B cell (primary cell): ENCODE measurements around the gene TIMM21. TPM values are rescaled to one million over a fixed set of nuclear protein-coding genes. Genes with fewer than 3 reads are reported as not detected.

Experiments used
- ATAC-seq: fragments of 200-7000 bp; cut with Tn5 transposase; one replicate; pipeline ENCODE4 v1.10.0; 2021; ENCODE audit warnings: low read depth, mild to moderate bottlenecking, moderate number of reproducible peaks, moderate library complexity
- CTCF ChIA-PET: fragments of 350-600 bp; sonication (Branson Sonifier 250); formaldehyde crosslinking; loops from one replicate; lab custom pipeline; 2021; ENCODE audit warnings: antibody characterized with exemption, inconsistent platforms; lab: Charles Lee
- POLR2A ChIA-PET: fragments of 350-600 bp; sonication (Branson Sonifier 250); formaldehyde crosslinking; loops from one replicate; lab custom pipeline; 2021; ENCODE audit warnings: antibody characterized with exemption; lab: Charles Lee
- DNase-seq: peaks from one replicate; pipeline ENCODE4 v3.0.0; 2013
- H2AFZ ChIP-seq: 2 replicates; pipeline ENCODE4 v1.6.1; 2012; ENCODE audit warnings: mild to moderate bottlenecking, low read depth, low read length; ENCODE audit not compliant: insufficient read depth, poor library complexity, severe bottlenecking
- H3K27ac ChIP-seq, 2 donors: 1 replicate in 1 of 2; 2 replicates in 1 of 2; pipeline ENCODE4 v1.5.1; 2012 to 2013; ENCODE audit warnings: low read length in 2 of 2, mild to moderate bottlenecking in 2 of 2, moderate library complexity in 1 of 2
- H3K27me3 ChIP-seq, 4 experiments: fragments of 200-600 bp in 1 of 4; sonication (generic) in 1 of 4; replicated peaks in 1 of 4; 1 replicate in 2 of 4; 2 replicates in 2 of 4; pipeline versions ENCODE4 v1.6.1 to v1.7.0; 2013 to 2016; ENCODE audit warnings: low read length in 3 of 4, mild to moderate bottlenecking in 2 of 4, mixed read lengths in 1 of 4, moderate library complexity in 1 of 4; ENCODE audit not compliant: insufficient read depth in 4 of 4, control insufficient read depth in 3 of 4; ENCODE audit errors: control extremely low read depth in 1 of 4
- H3K36me3 ChIP-seq, 2 experiments: replicated peaks in 1 of 2; 1 replicate in 1 of 2; 2 replicates in 1 of 2; pipeline versions ENCODE4 v1.6.1 to v1.7.1; 2013; ENCODE audit warnings: low read length in 1 of 2; ENCODE audit not compliant: insufficient read depth in 2 of 2, control insufficient read depth in 1 of 2; ENCODE audit errors: control extremely low read depth in 1 of 2, extremely low read depth in 1 of 2
- H3K4me1 ChIP-seq, 2 donors: fragments of 200-600 bp in 1 of 2; sonication (generic) in 1 of 2; 1 replicate in 1 of 2; 2 replicates in 1 of 2; pipeline versions ENCODE4 v1.5.1 to v1.6.1; 2013 to 2017; ENCODE audit warnings: low read length in 2 of 2; ENCODE audit not compliant: control insufficient read depth in 2 of 2, insufficient read depth in 2 of 2
- H3K4me2 ChIP-seq: replicated peaks from 2 replicates; pipeline ENCODE3; 2012; ENCODE audit warnings: mild to moderate bottlenecking, low read depth, low read length; ENCODE audit not compliant: poor library complexity, severe bottlenecking
- H3K4me3 ChIP-seq, 5 experiments: fragments of 200-600 bp in 1 of 5; sonication (generic) in 1 of 5; 1 replicate in 3 of 5; 2 replicates in 2 of 5; pipeline versions ENCODE4 v1.5.1 to v1.7.0; 2011 to 2016; ENCODE audit warnings: low read length in 4 of 5, mild to moderate bottlenecking in 4 of 5, low read depth in 2 of 5, control low read depth in 1 of 5, moderate library complexity in 1 of 5; ENCODE audit not compliant: insufficient read depth in 1 of 5; ENCODE audit errors: control extremely low read depth in 1 of 5, extremely low read depth in 1 of 5
- H3K79me2 ChIP-seq: fragments of 200-600 bp; sonication (generic); one replicate; pipeline ENCODE4 v1.6.0; 2016; ENCODE audit warnings: low read length; ENCODE audit not compliant: control insufficient read depth, insufficient read depth
- H3K9ac ChIP-seq: fragments of 200-600 bp; sonication (generic); 2 replicates; pipeline ENCODE4 v1.6.1; 2017; ENCODE audit warnings: mild to moderate bottlenecking, low read length, moderate library complexity
- H3K9me3 ChIP-seq, 3 donors: one replicate each; pipeline versions ENCODE4 v1.6.1 to v1.7.1; 2013; ENCODE audit warnings: low read length in 2 of 3; ENCODE audit not compliant: control insufficient read depth in 2 of 3, insufficient read depth in 1 of 3; ENCODE audit errors: control extremely low read depth in 1 of 3
- H4K20me1 ChIP-seq: 2 replicates; pipeline ENCODE4 v1.6.0; 2012; ENCODE audit warnings: mild to moderate bottlenecking, low read length; ENCODE audit not compliant: insufficient read depth, control insufficient read depth, poor library complexity, severe bottlenecking
- H3K27ac Mint-ChIP-seq: one replicate; pipeline ENCODE4 v1.8.0; 2021; ENCODE audit warnings: mixed read lengths
- H3K27me3 Mint-ChIP-seq: one replicate; pipeline ENCODE4 v1.8.0; 2021; ENCODE audit warnings: mixed read lengths
- H3K4me1 Mint-ChIP-seq: one replicate; pipeline ENCODE4 v1.8.0; 2021; ENCODE audit warnings: mixed read lengths
- H3K4me3 Mint-ChIP-seq: one replicate; pipeline ENCODE4 v1.8.0; 2021; ENCODE audit warnings: mixed read lengths
- H3K9me3 Mint-ChIP-seq: one replicate; pipeline ENCODE4 v1.8.0; 2022; ENCODE audit warnings: mixed read lengths; ENCODE audit not compliant: insufficient read depth
- CTCF ChIP-seq: fragments of 200-600 bp; IDR thresholded peaks from one replicate; pipeline ENCODE4 v1.8.0; 2022; ENCODE audit warnings: antibody characterized with exemption, mild to moderate bottlenecking
- EZH2 ChIP-seq: IDR thresholded peaks from 2 replicates; pipeline ENCODE4 v1.6.1; 2012; ENCODE audit warnings: borderline replicate concordance, low read depth, mild to moderate bottlenecking, moderate library complexity, low read length; ENCODE audit not compliant: insufficient read depth, poor library complexity, severe bottlenecking
- WGBS: methylation state at CpG from one replicate; pipeline ENCODE4 v1.1.5; 2013; ENCODE audit warnings: missing lambda C conversion rate; ENCODE audit not compliant: insufficient coverage; 5-methylcytosine and 5-hydroxymethylcytosine counted together
- intact Hi-C: fragments of 100-400 bp; cut with micrococcal nuclease; formaldehyde crosslinking; loops from one replicate; pipeline ENCODE4 v1.10.0; 2022
- polyA plus RNA-seq: library from polyadenylated mRNA; depleted of rRNA; stranded (reverse); fragments of >200 nt; gene quantifications from 2 replicates; pipeline ENCODE4 v1.2.3, GENCODE V29; 2012
- total RNA-seq, 2 donors: library from RNA; stranded (reverse); fragments of 120-200 nt in 1 of 2; gene quantifications; 1 replicate in 1 of 2; 2 replicates in 1 of 2; pipeline versions ENCODE4 v1.2.3 to v1.2.4, GENCODE V29; 2013 to 2022

The TIMM21 gene
- total and polyA plus RNA-seq, 2 donors (not counting 1 experiment from before 2014, with no cell fraction given): 22.9 to 25.0 TPM

GRCh38 chr18:74197705-74198341 is 49.5 kb downstream of the TIMM21 start:
- Histone ChIP-seq H3K79me2 (no peaks in the 10 kb centered on the region), H3K4me3 (no peak overlapping the region), H3K27ac (no peak overlapping the region), H4K20me1 (no peaks in the 10 kb centered on the region), H3K27me3 (no peaks in the 10 kb centered on the region), H2AFZ (no peak overlapping the region), H3K9ac (no peak overlapping the region), H3K4me2 (no peak overlapping the region), H3K4me1 (peaks cover 0 to 11% of the 10 kb centered on the region in 2 donors), H3K9me3 (no peaks in the 10 kb centered on the region), H3K36me3 (no peaks in the 10 kb centered on the region)
- WGBS: 91% methylated on average over 10 of the region's 11 CpGs
- Mint-ChIP-seq H3K9me3 (no peaks in the 10 kb centered on the region), H3K4me1 (peaks cover 18% of the 10 kb centered on the region), H3K27me3 (peaks cover 15% of the 10 kb centered on the region), H3K27ac (peak overlapping the region; percentile 71), H3K4me3 (no peak overlapping the region)
- intact Hi-C loops: loop anchor here (5.0 kb wide), 2 partner anchors 49 to 51 kb away; partner anchors contain the start of genes FBXO15 and TIMM21
- TF ChIP-seq CTCF (no peak), EZH2 (no peak)
- CTCF ChIA-PET: interaction anchor here (0.7 to 7.3 kb wide), 19 partner anchors 9 to 1010 kb away, joined by 3 to 196 read pairs (median 5); no protein-coding TSS in a partner anchor
- POLR2A ChIA-PET: no interaction called here
- ATAC-seq: no peak
- no peak for DNase-seq

GRCh38 chr18:74198453-74198852 is 50.1 kb downstream of the TIMM21 start:
- peaks cover 0 to 11% of the 10 kb centered on the region in 2 donors for H3K4me1 ChIP-seq
- 80% methylated on average over 3 of the region's 3 CpGs for WGBS
- peak overlapping the region; percentile 5 for H2AFZ ChIP-seq
- DNase-seq (no peak), ATAC-seq (no peak)
- no peaks in the 10 kb centered on the region for H4K20me1 ChIP-seq
- no peak overlapping the region for H3K4me2 ChIP-seq
- POLR2A ChIA-PET: no interaction called here
- no peak overlapping the region for H3K4me3 ChIP-seq
- intact Hi-C loops: loop anchor here (5.0 kb wide), 2 partner anchors 49 to 51 kb away; partner anchors contain the start of genes FBXO15 and TIMM21
- peaks cover 11% of the 10 kb centered on the region for H3K27me3 Mint-ChIP-seq
- H3K9me3 Mint-ChIP-seq: no peaks in the 10 kb centered on the region
- no peak overlapping the region for H3K9ac ChIP-seq
- no peaks in the 10 kb centered on the region for H3K27me3 ChIP-seq
- H3K9me3 ChIP-seq: no peaks in the 10 kb centered on the region
- CTCF ChIA-PET: interaction anchor here (0.6 to 7.3 kb wide), 13 partner anchors 9 to 1340 kb away, joined by 3 to 196 read pairs (median 5); no protein-coding TSS in a partner anchor
- H3K27ac Mint-ChIP-seq: peak overlapping the region; percentile 59
- TF ChIP-seq EZH2 (no peak), CTCF (no peak)
- no peak overlapping the region for H3K4me3 Mint-ChIP-seq
- no peaks in the 10 kb centered on the region for H3K36me3 ChIP-seq
- H3K79me2 ChIP-seq: no peaks in the 10 kb centered on the region
- no peak overlapping the region for H3K27ac ChIP-seq
- H3K4me1 Mint-ChIP-seq: peaks cover 18% of the 10 kb centered on the region
